Thyroid gland (tissue), 4 donors: ENCODE results near the gene GTF2F2. TPM values are rescaled to one million over a fixed set of nuclear protein-coding genes. Genes with fewer than 3 reads are reported as not detected.

Source experiments
- DNase-seq, 2 donors: peaks; one replicate each; pipeline ENCODE4 v3.0.0-alpha.2; 2019
- H3K27ac ChIP-seq, 3 donors: fragments of 200-600 bp; sonication (generic); 1 replicate in 2 of 3; 2 replicates in 1 of 3; pipeline ENCODE4 v1.5.1; 2016 to 2019; ENCODE audit warnings: mild to moderate bottlenecking in 1 of 3, moderate library complexity in 1 of 3
- H3K27me3 ChIP-seq: fragments of 200-600 bp; sonication (generic); one replicate; pipeline ENCODE4 v1.5.1; 2019
- H3K36me3 ChIP-seq, 2 donors: fragments of 200-600 bp; sonication (generic); one replicate each; pipeline ENCODE4 v1.5.1; 2016 to 2019
- H3K4me1 ChIP-seq, 2 donors: fragments of 200-600 bp; sonication (generic); one replicate each; pipeline ENCODE4 v1.5.1; 2017 to 2019
- H3K4me3 ChIP-seq, 3 donors: fragments of 200-600 bp; sonication (generic); replicated peaks in 1 of 3; 1 replicate in 2 of 3; 2 replicates in 1 of 3; pipeline ENCODE4 v1.5.1; 2016; ENCODE audit warnings: mild to moderate bottlenecking in 1 of 3
- H3K9me3 ChIP-seq: fragments of 200-600 bp; sonication (generic); one replicate; pipeline ENCODE4 v1.5.1; 2017
- POLR2A ChIP-seq, 2 donors: fragments of 450-650 bp; IDR thresholded peaks; one replicate each; pipeline ENCODE4 v1.6.1; 2017; ENCODE audit warnings: antibody characterized with exemption in 2 of 2, mild to moderate bottlenecking in 2 of 2, moderate library complexity in 1 of 2
- WGBS, 2 donors: methylation state at CpG; one replicate each; pipeline ENCODE4 v1.1.5; 2017; 5-methylcytosine and 5-hydroxymethylcytosine counted together
- intact Hi-C: fragments of 100-400 bp; cut with DNase I; formaldehyde crosslinking; loops from one replicate; pipeline ENCODE4 v1.15.1; 2023
- total RNA-seq, 4 donors: library from RNA; depleted of rRNA; stranded (reverse); fragments of >200 nt; gene quantifications; one replicate each; pipeline ENCODE4 v1.2.3, GENCODE V29; 2016
- TF ChIP-seq, protein P1 (sequence below), 6 experiments: fragments of 200-600 bp in 3 of 6; fragments of 450-650 bp in 3 of 6; sonication (generic) in 3 of 6; IDR thresholded peaks; one replicate each; pipeline ENCODE4 v1.5.1; 2016 to 2019; ENCODE audit warnings: antibody characterized with exemption in 6 of 6, mild to moderate bottlenecking in 2 of 6, inconsistent platforms in 1 of 6, moderate library complexity in 1 of 6

The GTF2F2 gene
- total RNA-seq, 4 donors from 2014 or later, result 15.3 to 22.7 (median 19.6) TPM

DNA sequence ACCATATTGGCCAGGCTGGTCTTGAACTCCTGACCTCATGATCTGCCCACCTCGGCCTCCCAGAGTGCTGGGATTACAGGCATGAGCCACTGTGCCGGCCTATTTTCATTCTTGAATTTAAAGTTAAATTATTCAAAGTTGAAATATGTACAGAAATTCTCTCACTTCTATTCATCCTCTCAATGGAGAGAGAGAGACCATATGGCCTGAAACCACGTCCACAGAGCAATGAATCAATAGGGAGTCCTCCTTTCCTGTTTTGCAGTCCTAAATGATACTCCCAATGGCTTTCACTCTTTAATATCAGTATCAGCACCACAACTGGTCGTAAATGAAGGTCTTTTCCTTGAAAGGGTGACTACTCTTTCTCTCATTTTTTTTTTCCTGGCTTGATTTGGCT, 111.0 kb downstream of the GTF2F2 start:
- no peak overlapping the region for H3K27ac ChIP-seq
- WGBS, 2 donors, result 89 to 94% methylated on average over 4 of the region's 4 CpGs
- DNase-seq, result no peak
- TF ChIP-seq POLR2A (IDR thresholded peaks at IDR 0.05), result no peak
- TF ChIP-seq, protein P1, sequence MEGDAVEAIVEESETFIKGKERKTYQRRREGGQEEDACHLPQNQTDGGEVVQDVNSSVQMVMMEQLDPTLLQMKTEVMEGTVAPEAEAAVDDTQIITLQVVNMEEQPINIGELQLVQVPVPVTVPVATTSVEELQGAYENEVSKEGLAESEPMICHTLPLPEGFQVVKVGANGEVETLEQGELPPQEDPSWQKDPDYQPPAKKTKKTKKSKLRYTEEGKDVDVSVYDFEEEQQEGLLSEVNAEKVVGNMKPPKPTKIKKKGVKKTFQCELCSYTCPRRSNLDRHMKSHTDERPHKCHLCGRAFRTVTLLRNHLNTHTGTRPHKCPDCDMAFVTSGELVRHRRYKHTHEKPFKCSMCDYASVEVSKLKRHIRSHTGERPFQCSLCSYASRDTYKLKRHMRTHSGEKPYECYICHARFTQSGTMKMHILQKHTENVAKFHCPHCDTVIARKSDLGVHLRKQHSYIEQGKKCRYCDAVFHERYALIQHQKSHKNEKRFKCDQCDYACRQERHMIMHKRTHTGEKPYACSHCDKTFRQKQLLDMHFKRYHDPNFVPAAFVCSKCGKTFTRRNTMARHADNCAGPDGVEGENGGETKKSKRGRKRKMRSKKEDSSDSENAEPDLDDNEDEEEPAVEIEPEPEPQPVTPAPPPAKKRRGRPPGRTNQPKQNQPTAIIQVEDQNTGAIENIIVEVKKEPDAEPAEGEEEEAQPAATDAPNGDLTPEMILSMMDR (IDR thresholded peaks at IDR 0.05), result no peak
- no peaks in the 10 kb centered on the region for H3K27me3 ChIP-seq
- H3K36me3 ChIP-seq, result no peaks in the 10 kb centered on the region
- intact Hi-C loops, result no loop called here
- no peaks in the 10 kb centered on the region for H3K9me3 ChIP-seq
- H3K4me1 ChIP-seq, result no peaks in the 10 kb centered on the region
- no peak overlapping the region for H3K4me3 ChIP-seq

DNA sequence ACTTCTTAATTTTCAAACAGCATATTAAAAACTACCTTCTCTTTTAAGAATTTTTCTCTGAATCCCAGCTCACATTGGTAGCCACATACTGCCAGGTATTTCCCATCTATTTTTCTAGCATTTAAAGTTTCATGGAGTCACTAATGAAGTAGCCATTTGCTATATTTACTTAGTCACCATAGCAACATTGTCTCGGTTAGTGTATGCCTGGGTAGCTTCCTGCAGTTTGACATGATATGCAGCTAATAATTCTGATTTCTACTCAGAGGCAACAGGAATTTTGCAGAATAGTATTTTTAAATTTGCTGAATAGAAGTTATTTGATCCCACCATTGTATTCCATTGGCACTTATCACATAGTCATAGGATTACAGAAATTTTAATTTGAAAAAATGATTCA, 111.4 kb downstream of the GTF2F2 start:
- no peak overlapping the region for H3K27ac ChIP-seq
- intact Hi-C loops, result no loop called here
- WGBS, 2 donors, result 28 to 50% methylated on average over 1 of the region's 1 CpG

DNA sequence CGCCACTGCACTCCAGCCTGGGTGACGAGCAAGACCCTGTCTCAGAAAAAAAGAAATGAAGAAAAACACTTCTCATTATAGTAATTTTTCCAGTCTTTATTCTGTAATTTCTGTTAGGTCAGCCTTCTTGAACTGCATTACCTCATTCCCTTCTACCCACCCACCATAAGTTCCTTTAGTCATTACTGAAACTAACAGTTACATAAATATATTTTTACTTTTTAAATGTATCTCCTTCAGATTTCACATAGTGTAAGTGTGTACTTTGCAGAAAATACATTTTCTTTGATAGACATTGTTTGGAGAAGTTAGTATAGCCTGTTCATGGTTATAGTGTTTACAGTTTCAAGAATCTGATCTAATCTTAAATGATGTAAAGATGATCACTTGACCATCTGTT, 112.3 kb downstream of the GTF2F2 start:
- Histone ChIP-seq H3K4me3 (no peak overlapping the region), H3K36me3 (no peaks in the 10 kb centered on the region), H3K4me1 (no peaks in the 10 kb centered on the region), H3K27ac (no peak overlapping the region), H3K27me3 (no peaks in the 10 kb centered on the region), H3K9me3 (no peaks in the 10 kb centered on the region)
- intact Hi-C loops, result no loop called here
- no peak for TF ChIP-seq POLR2A (IDR thresholded peaks at IDR 0.05)
- TF ChIP-seq, protein P1 (IDR thresholded peaks at IDR 0.05), result no peak
- DNase-seq, result no peak
- WGBS, 2 donors, result 95 to 96% methylated on average over 2 of the region's 2 CpGs

More for the DNA sequence above, 111.4 kb downstream of the GTF2F2 start:
- TF ChIP-seq POLR2A (IDR thresholded peaks at IDR 0.05), result no peak
- TF ChIP-seq, protein P1 (IDR thresholded peaks at IDR 0.05), result no peak
- H3K27me3 ChIP-seq, result no peaks in the 10 kb centered on the region
- H3K4me3 ChIP-seq, result no peak overlapping the region
- no peaks in the 10 kb centered on the region for H3K9me3 ChIP-seq
- no peaks in the 10 kb centered on the region for H3K36me3 ChIP-seq
- H3K4me1 ChIP-seq, result no peaks in the 10 kb centered on the region
- DNase-seq, result no peak

- 96 to 98% methylated on average over 4 of the region's 4 CpGs for WGBS, 2 donors
- intact Hi-C loops, result no loop called here
- TF ChIP-seq POLR2A (IDR thresholded peaks at IDR 0.05), result no peak
- TF ChIP-seq, protein P1 (IDR thresholded peaks at IDR 0.05), result no peak
Measured at GRCh38 chr13:45238945-45239795, 118.9 kb downstream of the GTF2F2 start.

DNA sequence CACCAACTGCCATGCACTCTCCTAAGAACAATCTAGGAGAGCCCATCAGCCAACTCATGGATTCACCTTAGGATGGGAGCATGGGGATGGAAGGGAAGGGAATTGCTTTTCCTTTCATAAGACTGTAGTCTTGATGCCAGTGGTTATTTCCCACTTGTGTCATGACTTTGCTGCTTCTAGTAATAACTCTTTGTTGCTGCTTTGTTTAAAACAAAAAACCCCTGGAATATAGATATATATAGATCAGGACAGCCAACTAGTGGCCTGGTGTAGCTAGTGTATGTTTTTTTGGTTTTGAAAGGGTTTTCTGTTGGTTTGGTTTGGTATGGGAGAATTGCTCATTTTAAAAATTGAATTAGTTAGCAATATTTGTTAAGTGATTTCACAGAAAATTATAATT, 119.8 kb downstream of the GTF2F2 start:
- Histone ChIP-seq H3K9me3 (no peaks in the 10 kb centered on the region), H3K27me3 (no peaks in the 10 kb centered on the region), H3K4me1 (peaks cover 10 to 14% of the 10 kb centered on the region in 2 donors), H3K4me3 (no peak overlapping the region), H3K36me3 (no peaks in the 10 kb centered on the region), H3K27ac (no peak overlapping the region)
- intact Hi-C loops, result no loop called here
- no peak for DNase-seq
- TF ChIP-seq, protein P1 (IDR thresholded peaks at IDR 0.05), result no peak
- no peak for TF ChIP-seq POLR2A (IDR thresholded peaks at IDR 0.05)

More at GRCh38 chr13:45238945-45239795, 118.9 kb downstream of the GTF2F2 start:
- no peak overlapping the region for H3K27ac ChIP-seq
- peaks cover 10 to 14% of the 10 kb centered on the region in 2 donors for H3K4me1 ChIP-seq
- H3K27me3 ChIP-seq, result no peaks in the 10 kb centered on the region
- DNase-seq, result no peak
- H3K4me3 ChIP-seq, result no peak overlapping the region
- no peaks in the 10 kb centered on the region for H3K36me3 ChIP-seq
- H3K9me3 ChIP-seq, result no peaks in the 10 kb centered on the region
